Gastroesophageal sphincter (tissue), 3 donors: Measurements from ENCODE around the gene ADGRG3.

Experiments
- EP300 ChIP-seq: sonication (generic); formaldehyde crosslinking; IDR thresholded peaks from one replicate; pipeline ENCODE4 v1.6.1; 2017; ENCODE audit warnings: antibody characterized with exemption, mild to moderate bottlenecking
- POLR2A ChIP-seq, 2 donors: fragments of 450-650 bp; IDR thresholded peaks; one replicate each; pipeline ENCODE4 v1.6.1; 2017; ENCODE audit warnings: antibody characterized with exemption in 2 of 2, mild to moderate bottlenecking in 2 of 2, moderate library complexity in 1 of 2
- POLR2AphosphoS5 ChIP-seq: sonication (generic); formaldehyde crosslinking; IDR thresholded peaks from one replicate; pipeline ENCODE4 v1.6.1; 2017; ENCODE audit warnings: antibody characterized with exemption
- TF ChIP-seq, protein P1 (sequence below), 4 experiments: fragments of 200-600 bp in 2 of 4; fragments of 450-650 bp in 2 of 4; sonication (generic) in 1 of 4; IDR thresholded peaks; one replicate each; pipeline ENCODE4 v1.5.1; 2017 to 2019; ENCODE audit warnings: antibody characterized with exemption in 4 of 4, mild to moderate bottlenecking in 2 of 4, moderate library complexity in 2 of 4

GRCh38 chr16:57643910-57644309, 24.2 kb upstream of the ADGRG3 start:
- TF ChIP-seq, protein P1, sequence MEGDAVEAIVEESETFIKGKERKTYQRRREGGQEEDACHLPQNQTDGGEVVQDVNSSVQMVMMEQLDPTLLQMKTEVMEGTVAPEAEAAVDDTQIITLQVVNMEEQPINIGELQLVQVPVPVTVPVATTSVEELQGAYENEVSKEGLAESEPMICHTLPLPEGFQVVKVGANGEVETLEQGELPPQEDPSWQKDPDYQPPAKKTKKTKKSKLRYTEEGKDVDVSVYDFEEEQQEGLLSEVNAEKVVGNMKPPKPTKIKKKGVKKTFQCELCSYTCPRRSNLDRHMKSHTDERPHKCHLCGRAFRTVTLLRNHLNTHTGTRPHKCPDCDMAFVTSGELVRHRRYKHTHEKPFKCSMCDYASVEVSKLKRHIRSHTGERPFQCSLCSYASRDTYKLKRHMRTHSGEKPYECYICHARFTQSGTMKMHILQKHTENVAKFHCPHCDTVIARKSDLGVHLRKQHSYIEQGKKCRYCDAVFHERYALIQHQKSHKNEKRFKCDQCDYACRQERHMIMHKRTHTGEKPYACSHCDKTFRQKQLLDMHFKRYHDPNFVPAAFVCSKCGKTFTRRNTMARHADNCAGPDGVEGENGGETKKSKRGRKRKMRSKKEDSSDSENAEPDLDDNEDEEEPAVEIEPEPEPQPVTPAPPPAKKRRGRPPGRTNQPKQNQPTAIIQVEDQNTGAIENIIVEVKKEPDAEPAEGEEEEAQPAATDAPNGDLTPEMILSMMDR (IDR thresholded peaks at IDR 0.05) = no peak
- TF ChIP-seq EP300 (no peak), POLR2A (IDR thresholded peaks at IDR 0.05) (no peak), POLR2AphosphoS5 (no peak)
